Transverse colon (tissue), 4 donors: ENCODE measurements around the gene TMCO1.

Experiments used
- EP300 ChIP-seq: sonication (generic); formaldehyde crosslinking; IDR thresholded peaks from one replicate; pipeline ENCODE4 v1.6.1; 2017; ENCODE audit warnings: antibody characterized with exemption, low read depth
- POLR2A ChIP-seq: fragments of 450-650 bp; IDR thresholded peaks from one replicate; pipeline ENCODE4 v1.6.1; 2016; ENCODE audit warnings: antibody characterized with exemption, mild to moderate bottlenecking, moderate library complexity
- POLR2AphosphoS5 ChIP-seq, 3 donors: sonication (generic); formaldehyde crosslinking; IDR thresholded peaks; one replicate each; pipeline ENCODE4 v1.6.1; 2016; ENCODE audit warnings: antibody characterized with exemption in 3 of 3
- TF ChIP-seq, protein P1 (sequence below), 5 experiments: fragments of 200-600 bp in 3 of 5; fragments of 450-650 bp in 2 of 5; sonication (generic) in 3 of 5; IDR thresholded peaks; 1 replicate in 2 of 5; 2 replicates in 3 of 5; pipeline ENCODE4 v1.5.1; 2016 to 2017; ENCODE audit warnings: antibody characterized with exemption in 5 of 5, inconsistent platforms in 3 of 5, mild to moderate bottlenecking in 2 of 5, moderate library complexity in 1 of 5

DNA sequence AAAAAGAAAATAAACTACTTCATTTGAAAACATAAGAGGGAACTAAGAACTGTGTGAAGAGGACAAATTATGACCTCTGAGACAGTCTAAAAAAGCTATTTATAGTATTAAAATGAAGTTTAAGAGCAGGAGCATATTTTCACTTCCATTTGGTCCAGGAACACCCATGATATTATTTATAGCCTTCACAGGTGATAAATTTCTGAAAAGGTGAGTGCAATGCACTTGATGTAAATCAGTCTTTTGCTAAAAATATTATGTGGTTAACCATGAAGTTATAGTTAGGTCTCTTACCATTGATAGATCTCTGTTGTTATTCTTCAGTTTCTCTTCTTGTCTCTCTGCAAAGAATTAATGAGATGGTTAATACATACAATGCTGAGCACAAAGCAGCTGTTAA lies 14.7 kb downstream of the TMCO1 start:
- TF ChIP-seq, protein P1, sequence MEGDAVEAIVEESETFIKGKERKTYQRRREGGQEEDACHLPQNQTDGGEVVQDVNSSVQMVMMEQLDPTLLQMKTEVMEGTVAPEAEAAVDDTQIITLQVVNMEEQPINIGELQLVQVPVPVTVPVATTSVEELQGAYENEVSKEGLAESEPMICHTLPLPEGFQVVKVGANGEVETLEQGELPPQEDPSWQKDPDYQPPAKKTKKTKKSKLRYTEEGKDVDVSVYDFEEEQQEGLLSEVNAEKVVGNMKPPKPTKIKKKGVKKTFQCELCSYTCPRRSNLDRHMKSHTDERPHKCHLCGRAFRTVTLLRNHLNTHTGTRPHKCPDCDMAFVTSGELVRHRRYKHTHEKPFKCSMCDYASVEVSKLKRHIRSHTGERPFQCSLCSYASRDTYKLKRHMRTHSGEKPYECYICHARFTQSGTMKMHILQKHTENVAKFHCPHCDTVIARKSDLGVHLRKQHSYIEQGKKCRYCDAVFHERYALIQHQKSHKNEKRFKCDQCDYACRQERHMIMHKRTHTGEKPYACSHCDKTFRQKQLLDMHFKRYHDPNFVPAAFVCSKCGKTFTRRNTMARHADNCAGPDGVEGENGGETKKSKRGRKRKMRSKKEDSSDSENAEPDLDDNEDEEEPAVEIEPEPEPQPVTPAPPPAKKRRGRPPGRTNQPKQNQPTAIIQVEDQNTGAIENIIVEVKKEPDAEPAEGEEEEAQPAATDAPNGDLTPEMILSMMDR (IDR thresholded peaks at IDR 0.05) = no peak
- TF ChIP-seq POLR2A (no peak), POLR2AphosphoS5 (IDR thresholded peaks at IDR 0.05) (no peak), EP300 (no peak)
